Activated B cell treated with CpG ODN at 0.5 μM for 24 hours (primary cell): ENCODE data around the gene STK25. TPM values are rescaled to one million over a fixed set of nuclear protein-coding genes. Genes with fewer than 3 reads are reported as not detected.

Experiments used
- ATAC-seq: fragments of 200-7000 bp; cut with Tn5 transposase; one replicate; pipeline ENCODE4 v1.10.0; 2021; ENCODE audit warnings: low read depth, mild to moderate bottlenecking, moderate library complexity
- CTCF ChIA-PET: fragments of 350-600 bp; sonication (Branson Sonifier 250); formaldehyde crosslinking; loops from one replicate; lab custom pipeline; 2021; ENCODE audit warnings: antibody characterized with exemption; lab: Charles Lee
- POLR2A ChIA-PET: fragments of 350-600 bp; sonication (Branson Sonifier 250); formaldehyde crosslinking; loops from one replicate; lab custom pipeline; 2021; ENCODE audit warnings: antibody characterized with exemption; lab: Charles Lee
- DNase-seq: peaks from one replicate; pipeline ENCODE4 v3.0.0; 2022
- H3K27ac Mint-ChIP-seq: one replicate; pipeline ENCODE4 v1.8.0; 2020; ENCODE audit warnings: mixed read lengths
- H3K27me3 Mint-ChIP-seq: one replicate; pipeline ENCODE4 v1.8.0; 2021; ENCODE audit warnings: mixed read lengths
- H3K36me3 Mint-ChIP-seq: one replicate; pipeline ENCODE4 v1.8.0; 2021; ENCODE audit warnings: low read depth, mixed read lengths
- H3K4me1 Mint-ChIP-seq: one replicate; pipeline ENCODE4 v1.8.0; 2021; ENCODE audit warnings: mixed read lengths
- H3K4me3 Mint-ChIP-seq: one replicate; pipeline ENCODE4 v1.8.0; 2020; ENCODE audit warnings: mild to moderate bottlenecking, mixed read lengths
- H3K9me3 Mint-ChIP-seq: one replicate; pipeline ENCODE4 v1.8.0; 2020; ENCODE audit warnings: mixed read lengths
- intact Hi-C: fragments of 100-400 bp; cut with micrococcal nuclease; formaldehyde crosslinking; loops from one replicate; pipeline ENCODE4 v1.15.1; 2024
- total RNA-seq: library from RNA; stranded (reverse); gene quantifications from 2 replicates; pipeline ENCODE4 v1.2.3, GENCODE V29; 2022
- TF ChIP-seq, protein P1 (sequence below): fragments of 200-600 bp; IDR thresholded peaks from one replicate; pipeline ENCODE4 v1.8.0; 2022; ENCODE audit warnings: antibody characterized with exemption, mild to moderate bottlenecking

Gene STK25
- total RNA-seq, 1 donor from 2014 or later, result 151 TPM

DNA sequence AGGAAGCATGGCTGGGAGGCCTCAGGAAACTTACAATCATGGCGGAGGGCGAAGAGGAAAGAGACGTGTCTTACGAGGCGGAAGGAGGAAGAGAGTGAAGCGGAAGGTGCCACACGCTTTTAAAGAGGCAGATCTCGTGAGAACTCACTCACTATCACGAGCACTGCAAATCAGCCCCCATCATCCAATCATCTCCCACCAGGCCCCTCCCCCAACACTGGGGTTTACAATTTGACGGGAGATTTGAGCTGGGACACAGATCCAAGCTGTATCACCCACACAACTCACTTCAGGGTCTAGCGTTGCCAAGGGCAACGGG lies 45.1 kb upstream of the STK25 start:
- peaks cover 14% of the 10 kb centered on the region for H3K9me3 Mint-ChIP-seq
- no peak overlapping the region for H3K4me3 Mint-ChIP-seq
- TF ChIP-seq, protein P1, sequence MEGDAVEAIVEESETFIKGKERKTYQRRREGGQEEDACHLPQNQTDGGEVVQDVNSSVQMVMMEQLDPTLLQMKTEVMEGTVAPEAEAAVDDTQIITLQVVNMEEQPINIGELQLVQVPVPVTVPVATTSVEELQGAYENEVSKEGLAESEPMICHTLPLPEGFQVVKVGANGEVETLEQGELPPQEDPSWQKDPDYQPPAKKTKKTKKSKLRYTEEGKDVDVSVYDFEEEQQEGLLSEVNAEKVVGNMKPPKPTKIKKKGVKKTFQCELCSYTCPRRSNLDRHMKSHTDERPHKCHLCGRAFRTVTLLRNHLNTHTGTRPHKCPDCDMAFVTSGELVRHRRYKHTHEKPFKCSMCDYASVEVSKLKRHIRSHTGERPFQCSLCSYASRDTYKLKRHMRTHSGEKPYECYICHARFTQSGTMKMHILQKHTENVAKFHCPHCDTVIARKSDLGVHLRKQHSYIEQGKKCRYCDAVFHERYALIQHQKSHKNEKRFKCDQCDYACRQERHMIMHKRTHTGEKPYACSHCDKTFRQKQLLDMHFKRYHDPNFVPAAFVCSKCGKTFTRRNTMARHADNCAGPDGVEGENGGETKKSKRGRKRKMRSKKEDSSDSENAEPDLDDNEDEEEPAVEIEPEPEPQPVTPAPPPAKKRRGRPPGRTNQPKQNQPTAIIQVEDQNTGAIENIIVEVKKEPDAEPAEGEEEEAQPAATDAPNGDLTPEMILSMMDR, result no peak
- H3K4me1 Mint-ChIP-seq, result peaks cover 4% of the 10 kb centered on the region
- peaks cover 49% of the 10 kb centered on the region for H3K27me3 Mint-ChIP-seq
- ATAC-seq (no peak), DNase-seq (no peak)
- H3K36me3 Mint-ChIP-seq, result peaks cover 4% of the 10 kb centered on the region
- POLR2A ChIA-PET, result no interaction called here
- no peak overlapping the region for H3K27ac Mint-ChIP-seq
- intact Hi-C loops, result no loop called here
- CTCF ChIA-PET, result no interaction called here

DNA sequence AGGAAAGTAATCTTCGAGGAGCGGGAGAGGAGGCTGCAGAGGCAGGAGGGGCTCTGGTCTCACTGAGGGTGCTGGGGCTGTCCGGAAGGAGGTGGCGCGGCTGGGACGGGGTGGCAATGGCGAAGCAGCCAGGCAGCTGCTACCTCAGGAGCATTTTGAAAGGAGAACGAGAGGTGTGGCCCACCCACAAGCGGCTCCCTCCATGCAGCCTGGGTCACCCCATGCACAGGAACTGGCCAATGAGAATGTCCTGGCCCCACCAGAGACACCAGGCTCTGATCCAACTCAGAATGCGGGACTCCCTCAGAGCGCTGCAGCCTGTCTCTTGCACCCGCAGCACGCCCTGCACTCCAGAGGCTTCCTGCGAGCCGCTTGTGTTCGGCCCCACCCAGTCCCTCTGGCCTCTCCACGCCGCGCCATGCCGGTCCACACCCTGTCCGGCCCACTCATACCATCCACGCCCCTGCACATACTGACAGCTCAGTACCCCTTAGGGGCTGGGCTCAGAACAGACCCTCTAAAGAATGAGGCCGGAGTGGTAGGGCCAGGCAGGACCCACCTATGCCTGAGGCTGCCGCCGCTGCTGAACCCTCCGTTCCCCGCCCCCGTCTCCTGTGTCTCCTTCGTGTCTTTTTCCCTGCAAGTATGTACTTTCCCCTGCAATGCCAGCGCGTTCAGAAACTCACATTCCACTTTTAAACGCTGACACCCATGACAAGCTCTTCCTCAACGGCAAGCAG lies 43.8 kb upstream of the STK25 start:
- ATAC-seq (no peak), DNase-seq (no peak)
- no peak overlapping the region for H3K4me3 Mint-ChIP-seq
- H3K27ac Mint-ChIP-seq, result no peak overlapping the region
- peaks cover 1% of the 10 kb centered on the region for H3K36me3 Mint-ChIP-seq
- TF ChIP-seq, protein P1, result no peak
- H3K27me3 Mint-ChIP-seq, result peaks cover 42% of the 10 kb centered on the region
- intact Hi-C loops, result no loop called here
- POLR2A ChIA-PET, result no interaction called here
- H3K4me1 Mint-ChIP-seq, result no peaks in the 10 kb centered on the region
- peaks cover 4% of the 10 kb centered on the region for H3K9me3 Mint-ChIP-seq
- CTCF ChIA-PET, result no interaction called here

DNA sequence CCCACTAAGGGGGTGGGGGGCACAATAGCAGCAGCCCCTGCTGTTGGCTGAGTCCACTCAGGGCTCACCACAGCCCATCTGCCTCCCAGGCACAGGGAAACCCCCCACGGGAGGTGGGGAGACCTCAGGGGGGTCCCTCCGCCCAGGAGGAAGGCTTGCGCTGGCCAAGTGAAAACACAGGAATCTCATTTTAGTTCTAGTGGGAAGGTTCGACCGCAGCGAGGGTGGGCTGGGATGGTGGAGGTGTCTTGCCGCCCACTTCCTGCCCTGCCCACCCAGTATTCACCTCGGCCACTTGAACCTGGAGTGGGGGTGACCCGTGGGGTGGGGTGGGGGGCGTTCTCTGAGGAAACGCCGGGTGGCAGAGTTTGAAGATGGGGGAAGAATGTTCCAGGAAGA lies 43.2 kb upstream of the STK25 start:
- H3K27me3 Mint-ChIP-seq, result peaks cover 41% of the 10 kb centered on the region
- TF ChIP-seq, protein P1, result no peak
- POLR2A ChIA-PET, result no interaction called here
- DNase-seq (no peak), ATAC-seq (no peak)
- intact Hi-C loops, result no loop called here
- H3K27ac Mint-ChIP-seq, result no peak overlapping the region
- H3K9me3 Mint-ChIP-seq, result peaks cover under 1% of the 10 kb centered on the region
- no peak overlapping the region for H3K4me3 Mint-ChIP-seq
- CTCF ChIA-PET, result no interaction called here
- H3K4me1 Mint-ChIP-seq, result no peaks in the 10 kb centered on the region
- peaks cover under 1% of the 10 kb centered on the region for H3K36me3 Mint-ChIP-seq

DNA sequence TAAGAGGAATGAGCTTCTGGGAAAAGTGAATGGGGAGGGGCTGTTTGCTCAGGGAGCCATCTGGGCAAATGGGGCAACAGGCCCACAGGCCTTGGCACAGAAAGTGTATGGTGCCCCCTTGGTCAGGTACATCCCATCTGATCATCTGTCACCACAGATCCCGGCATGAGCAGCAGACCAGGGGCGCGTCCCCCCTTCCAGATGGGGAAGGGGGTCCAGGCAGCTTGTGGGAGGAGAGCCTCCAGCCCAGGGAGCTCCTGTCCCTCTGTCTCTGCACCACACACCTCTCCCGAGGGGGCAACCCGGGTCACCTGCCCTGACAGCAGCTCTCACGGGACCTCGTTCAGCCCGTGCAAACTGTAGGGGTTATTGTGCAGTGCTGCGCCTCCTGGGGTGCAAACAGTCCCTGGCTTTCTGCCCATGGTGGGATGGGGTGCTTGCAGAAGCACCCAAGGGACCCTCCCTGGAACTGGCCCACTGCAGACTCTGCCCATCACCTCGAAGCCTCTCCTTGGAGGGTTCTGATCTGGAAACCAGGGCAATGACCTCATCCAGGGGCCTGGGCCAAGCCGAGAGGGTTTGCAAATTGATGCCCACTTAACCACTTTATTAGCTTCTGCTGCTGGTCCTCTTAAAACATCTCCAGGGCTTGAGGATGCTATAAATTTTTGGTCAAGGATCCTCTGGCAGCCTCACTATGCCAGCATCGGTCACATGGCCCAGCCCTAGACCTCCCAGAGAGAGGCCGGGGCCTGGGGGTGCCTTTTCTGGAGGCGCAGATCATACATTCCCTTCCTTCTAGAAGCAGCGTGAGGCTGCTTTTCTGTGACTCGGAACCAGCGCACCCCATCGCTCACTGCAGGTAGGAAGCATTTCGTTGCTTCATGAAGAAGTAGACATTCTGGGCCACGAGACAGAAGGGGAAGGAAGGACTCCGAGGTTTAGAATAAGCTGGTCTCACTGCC lies 42.5 kb upstream of the STK25 start:
- Mint-ChIP-seq H3K27me3 (peaks cover 38% of the 10 kb centered on the region), H3K27ac (no peak overlapping the region), H3K36me3 (no peaks in the 10 kb centered on the region), H3K9me3 (no peaks in the 10 kb centered on the region), H3K4me3 (no peak overlapping the region), H3K4me1 (no peaks in the 10 kb centered on the region)
- TF ChIP-seq, protein P1, result no peak
- POLR2A ChIA-PET, result no interaction called here
- CTCF ChIA-PET, result no interaction called here
- ATAC-seq (no peak), DNase-seq (no peak)
- intact Hi-C loops, result no loop called here

DNA sequence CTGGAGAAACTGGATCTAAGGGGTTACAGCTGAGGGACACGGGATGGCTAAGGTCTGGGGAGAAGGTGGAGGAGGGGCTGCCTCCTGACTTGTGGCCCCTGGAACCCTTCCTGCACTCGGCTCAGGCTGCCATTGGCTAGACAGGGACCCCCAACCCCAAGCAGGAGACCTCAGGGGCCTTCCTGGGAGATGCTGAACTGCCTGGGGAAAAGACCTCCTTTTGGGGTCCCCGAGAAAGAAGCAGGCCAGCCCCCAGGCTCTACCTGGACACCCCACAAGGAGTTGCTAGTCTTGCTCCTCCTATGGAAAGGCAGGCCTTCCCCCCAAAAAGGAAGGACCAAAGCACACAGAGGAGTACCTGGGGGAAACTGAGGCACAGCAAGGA lies 40.1 kb upstream of the STK25 start:
- Mint-ChIP-seq H3K27ac (no peak overlapping the region), H3K4me3 (no peak overlapping the region), H3K36me3 (no peaks in the 10 kb centered on the region), H3K4me1 (no peaks in the 10 kb centered on the region), H3K9me3 (no peaks in the 10 kb centered on the region), H3K27me3 (peaks cover 28% of the 10 kb centered on the region)
- POLR2A ChIA-PET, result no interaction called here
- ATAC-seq (no peak), DNase-seq (no peak)
- CTCF ChIA-PET, result no interaction called here
- TF ChIP-seq, protein P1, result no peak
- intact Hi-C loops, result no loop called here
